NOMO-1 treated with DMSO at 0.1 percent for 48 hours (cell line): Measurements from ENCODE around the gene JPH2.
"Not testable (repeated sequence)": the region's sequence is repeated elsewhere in the genome, so short reads cannot be mapped to it uniquely, and the experiment has no call there.

ENCODE experiments used
- DNase-seq: peaks from one replicate; lab custom pipeline; 2025; ENCODE audit not compliant: unreplicated experiment; lab: John Stamatoyannopoulos, UW

The JPH2 gene

DNA sequence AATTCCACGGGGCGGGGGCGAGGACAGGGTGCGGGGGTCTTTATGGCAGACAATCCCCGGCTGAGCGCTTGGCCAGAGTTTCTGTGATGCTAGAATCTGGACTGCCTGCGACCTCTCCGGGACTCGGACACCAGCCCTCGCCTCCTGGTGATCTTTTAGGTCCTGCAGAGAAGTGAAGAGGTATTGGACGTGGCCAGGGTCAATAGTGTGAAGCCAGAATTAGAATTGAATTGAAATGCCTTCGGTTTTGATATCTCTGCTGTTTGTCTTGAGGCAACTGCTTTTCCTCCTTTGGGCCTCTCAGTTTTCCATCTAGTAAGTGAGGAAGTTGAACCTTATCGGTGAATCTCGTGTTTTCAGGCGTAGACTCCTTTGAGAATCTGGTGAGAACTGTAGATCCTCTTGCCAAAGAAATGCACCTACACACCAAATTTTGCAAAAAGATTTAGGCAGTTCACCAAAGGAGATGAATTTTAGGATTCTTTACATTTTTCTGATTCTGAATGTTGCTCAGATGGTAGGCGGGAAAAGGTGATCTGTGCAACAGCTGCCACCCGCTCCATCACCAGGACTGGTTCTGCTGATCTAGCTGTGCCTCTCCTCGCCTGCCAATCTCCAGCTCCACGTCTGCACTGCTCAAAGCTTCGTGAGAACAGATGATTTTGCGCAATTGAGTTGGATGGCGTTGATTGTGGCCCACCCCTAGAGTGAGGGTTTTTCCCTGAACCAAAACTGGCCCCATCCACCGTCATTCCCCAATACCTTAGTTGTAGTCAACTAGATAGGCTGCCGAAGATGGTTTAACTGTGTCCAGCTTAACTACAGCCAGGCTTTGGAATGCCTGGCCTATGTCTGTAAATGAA lies 24.4 kb upstream of the JPH2 start:
- DNase-seq = no peak

GRCh38 chr20:44210406-44211176 lies 23.6 kb upstream of the JPH2 start, which contains the start of gene OSER1:
Gene OSER1 (minus strand): TSS chr20:44210771. CDS start chr20:44206957, 3,814 bp downstream.
- peak; percentile 97 for DNase-seq

GRCh38 chr20:44209686-44210405 lies 22.9 kb upstream of the JPH2 start:
- DNase-seq = peak; percentile 38

DNA sequence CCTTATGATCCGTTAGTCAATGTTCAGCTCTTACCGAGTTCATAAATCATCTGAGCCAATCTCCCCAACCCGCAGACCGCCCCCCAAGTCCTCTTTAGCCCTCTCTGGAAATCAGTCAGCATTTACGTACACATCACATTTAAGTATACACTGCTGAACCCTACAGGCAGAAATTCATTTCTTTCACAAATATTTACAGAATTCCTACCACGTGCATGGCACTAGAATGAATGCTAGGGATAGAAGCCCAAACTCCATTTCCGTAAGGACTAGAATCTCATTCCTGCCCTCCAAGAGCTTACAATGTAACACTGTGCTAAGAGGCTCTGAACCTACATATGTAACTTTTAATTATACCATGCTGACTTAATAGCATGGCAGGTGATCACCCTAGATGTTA lies 21.8 kb upstream of the JPH2 start:
- DNase-seq = no peak

GRCh38 chr20:44208165-44208564 lies 21.2 kb upstream of the JPH2 start:
- no peak for DNase-seq

- DNase-seq = no peak
Measured at GRCh38 chr20:44207126-44207723, 20.2 kb upstream of the JPH2 start.

- no peak for DNase-seq
Measured at GRCh38 chr20:44206132-44206531, 19.1 kb upstream of the JPH2 start.

DNA sequence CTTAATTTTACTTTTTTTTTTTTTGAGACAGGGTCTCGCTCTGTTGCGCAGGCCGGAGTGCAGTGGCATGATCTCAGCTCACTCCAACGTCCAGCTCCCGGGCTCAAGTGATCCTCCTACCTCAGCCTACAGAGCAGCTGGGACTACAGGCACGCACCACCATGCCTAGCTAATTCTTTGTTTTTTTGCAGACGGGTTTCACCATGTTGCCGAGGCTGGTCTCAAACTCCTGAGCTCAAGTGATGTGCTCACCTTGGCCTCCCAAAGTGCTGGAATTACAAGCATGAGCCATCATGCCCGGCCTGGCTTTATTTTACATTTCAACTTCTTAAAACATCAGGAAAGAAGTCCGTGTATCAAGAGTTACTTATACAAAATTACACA lies 17.8 kb upstream of the JPH2 start:
- no peak for DNase-seq

DNA sequence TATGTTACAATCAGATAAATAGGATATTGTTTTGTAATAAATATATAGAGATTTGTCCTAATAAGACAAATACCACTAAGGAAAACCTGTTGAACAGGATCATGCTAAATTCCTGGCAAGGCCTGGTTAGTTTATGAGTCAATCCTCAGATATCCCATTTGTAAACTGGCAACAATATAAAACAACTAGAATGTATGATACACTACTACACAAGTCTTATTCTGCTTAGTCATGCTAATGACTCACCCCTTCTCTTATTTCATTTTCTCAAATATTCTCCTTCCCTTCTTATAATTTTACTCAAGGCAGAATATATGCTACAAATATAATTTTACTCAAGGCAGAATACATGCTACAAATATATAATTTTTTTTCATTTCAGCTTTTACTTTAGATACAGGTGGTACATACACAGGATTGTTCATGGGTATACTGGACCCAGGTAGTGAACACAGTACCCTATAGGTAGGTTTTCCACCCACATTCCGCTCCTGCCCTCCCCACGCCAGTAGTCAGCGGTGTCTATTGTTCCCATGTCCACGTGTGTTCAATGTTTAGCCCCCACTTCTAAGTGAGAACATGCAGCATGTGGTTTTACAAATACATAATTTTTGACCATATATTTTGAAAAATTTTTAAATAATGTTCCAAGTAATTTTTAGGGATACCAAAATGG lies 17.3 kb upstream of the JPH2 start:
- DNase-seq = peak; percentile 11

- no peak for DNase-seq
Measured at GRCh38 chr20:44203161-44203560, 16.2 kb upstream of the JPH2 start.

GRCh38 chr20:44200983-44201382 lies 14.0 kb upstream of the JPH2 start:
- DNase-seq = no peak

DNA sequence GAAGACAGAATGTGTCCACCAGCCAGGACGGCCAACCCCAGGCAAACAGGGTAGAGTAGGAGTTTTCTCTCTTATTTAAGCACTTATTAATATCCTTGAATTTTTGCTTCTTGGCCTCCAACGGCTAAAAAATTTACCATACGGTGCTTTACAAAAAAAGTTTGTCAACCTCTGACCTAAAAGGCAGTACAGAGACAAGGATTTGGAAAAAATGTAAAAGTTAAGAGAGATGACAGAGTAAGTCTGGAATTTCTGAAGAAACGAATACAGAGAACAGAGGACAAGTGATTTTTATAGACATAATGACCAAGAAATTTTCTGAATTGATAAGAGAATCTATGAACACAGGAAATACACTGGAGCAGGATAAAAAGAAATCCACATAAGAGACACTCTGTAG lies 13.4 kb upstream of the JPH2 start:
- no peak for DNase-seq

DNA sequence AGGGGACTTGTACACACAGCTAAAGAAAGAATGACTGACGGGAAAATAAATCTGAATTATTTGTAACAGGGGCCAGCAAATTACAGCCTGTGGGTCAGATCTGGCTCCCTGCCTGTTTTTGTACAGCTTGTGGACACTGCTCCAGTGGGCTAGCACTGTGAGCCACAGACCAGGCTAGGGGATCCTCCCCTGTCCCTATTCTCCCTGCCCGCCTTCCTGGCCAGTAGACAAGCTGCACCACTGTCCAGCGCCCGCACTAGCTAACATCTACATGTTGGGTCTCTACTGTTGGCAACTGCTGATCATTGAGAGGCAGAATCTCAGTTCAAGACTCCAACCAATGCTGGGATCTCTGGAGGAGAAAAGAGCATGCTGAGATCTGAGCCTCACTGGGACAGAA lies 12.9 kb upstream of the JPH2 start:
- no peak for DNase-seq

DNA sequence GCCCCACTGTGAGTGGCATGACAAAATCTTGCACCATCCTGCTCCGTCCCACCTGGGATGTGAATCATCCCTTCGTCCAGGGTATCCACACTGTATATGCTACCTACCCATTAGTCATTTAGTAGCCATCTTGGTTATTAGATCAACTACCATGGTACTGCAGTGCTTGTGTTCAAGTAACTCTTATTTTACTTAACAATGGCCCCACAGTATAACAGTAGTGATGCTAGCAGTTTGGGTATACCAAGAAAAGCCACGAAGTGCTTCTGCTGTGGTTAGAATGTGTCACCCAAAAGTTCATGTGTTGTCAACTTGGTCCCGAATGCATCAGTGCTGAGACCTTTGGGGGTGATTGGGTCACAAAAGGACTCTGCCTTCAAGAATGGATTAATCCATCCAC lies 11.9 kb upstream of the JPH2 start:
- no peak for DNase-seq

GRCh38 chr20:44196271-44196670 lies 9.3 kb upstream of the JPH2 start:
- no peak for DNase-seq

DNA sequence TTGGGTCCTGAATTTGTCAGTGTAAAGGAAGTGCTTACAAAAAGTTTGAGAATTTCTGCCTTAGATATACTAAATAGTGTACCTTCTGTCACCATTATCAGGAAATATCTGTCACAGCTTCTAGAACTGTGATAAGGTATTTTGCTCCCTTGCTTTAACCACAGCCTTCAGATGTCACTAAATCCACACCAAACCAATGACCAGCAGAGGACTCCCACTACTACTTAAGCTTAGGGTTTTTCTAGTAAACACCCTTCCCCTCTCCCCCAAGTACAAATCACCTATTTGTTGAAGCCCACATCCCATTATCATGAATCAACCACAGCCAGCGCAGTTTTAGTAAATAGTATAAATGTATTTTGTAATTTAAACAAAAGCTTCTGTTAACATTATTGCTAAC lies 8.6 kb upstream of the JPH2 start:
- DNase-seq = no peak

- DNase-seq = no peak
Measured at GRCh38 chr20:44193801-44194200, 6.8 kb upstream of the JPH2 start.

DNA sequence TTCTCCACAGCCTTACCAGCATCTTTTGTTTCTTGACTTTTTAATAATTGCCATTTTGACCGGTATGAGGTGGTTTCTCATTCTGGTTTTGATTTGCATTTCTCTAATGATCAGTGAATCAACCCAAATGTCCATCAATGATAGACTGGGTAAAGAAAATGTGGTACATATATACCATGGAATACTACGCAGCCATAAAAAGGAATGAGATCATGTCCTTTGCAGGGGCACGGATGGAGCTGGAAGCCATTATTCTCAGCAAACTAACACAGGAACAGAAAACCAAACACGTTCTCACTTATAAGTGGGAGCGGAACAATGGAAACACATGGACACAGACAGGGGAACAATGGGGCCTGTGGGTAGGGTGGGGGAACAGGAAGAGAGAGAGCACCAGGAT lies 4.7 kb upstream of the JPH2 start:
- DNase-seq = not testable (repeated sequence)

- peak; percentile 46 for DNase-seq
Measured at GRCh38 chr20:44190197-44190852, 3.3 kb upstream of the JPH2 start.

- DNase-seq = peak; percentile 84
Measured at GRCh38 chr20:44188752-44189151, 1.8 kb upstream of the JPH2 start.
